HepG2 (cell line): ENCODE results near the gene YBX2. TPM values are rescaled to one million over a fixed set of nuclear protein-coding genes. Genes with fewer than 3 reads are reported as not detected.
A peak's percentile ranks its signal among the peaks of the same experiment; 100 is the strongest.

ENCODE experiments used
- BCL6 ChIP-seq: IDR thresholded peaks from 2 replicates; pipeline ENCODE4 v1.6.1; 2016; ENCODE audit warnings: missing genetic modification reagents, missing compliant biosample characterization
- HNF4G ChIP-seq, 2 experiments: sonication (generic) in 1 of 2; formaldehyde crosslinking in 1 of 2; IDR thresholded peaks; 2 replicates each; pipeline versions ENCODE4 v1.4.0 to v1.6.1; 2011 to 2020; ENCODE audit warnings: borderline replicate concordance in 2 of 2, low read depth in 2 of 2, mild to moderate bottlenecking in 2 of 2, low read length in 1 of 2, missing genetic modification reagents in 1 of 2, moderate library complexity in 1 of 2
- IKZF1 ChIP-seq: fragments of 450-650 bp; IDR thresholded peaks from 2 replicates; pipeline ENCODE4 v1.7.1; 2016
- ZNF660 ChIP-seq: sonication (generic); formaldehyde crosslinking; IDR thresholded peaks from 2 replicates; pipeline ENCODE4 v1.5.1; 2020; ENCODE audit warnings: mild to moderate bottlenecking, low read depth, missing genetic modification reagents, borderline replicate concordance
- polyA plus RNA-seq, 8 experiments: library from polyadenylated mRNA; depleted of rRNA in 3 of 8; stranded (reverse) in 7 of 8; unstranded in 1 of 8; fragments of >200 nt; fragmentation: Illumina TruSeq in 4 of 8; extraction: Trizol in 4 of 8; gene quantifications; 2 replicates each; pipeline versions ENCODE4 v1.2.1 to v1.2.3, GENCODE V29; 2011 to 2016; ENCODE audit warnings: low read depth in 4 of 8, missing spikeins in 1 of 8, mixed read lengths in 1 of 8; ENCODE audit not compliant: insufficient read depth in 1 of 8
- total RNA-seq, 5 experiments: library from RNA; depleted of rRNA; stranded (reverse); fragments of >200 nt; fragmentation: Illumina TruSeq; extraction: Trizol; gene quantifications; 2 replicates each; pipeline ENCODE4 v1.2.3, GENCODE V29; 2016; ENCODE audit warnings: low read depth in 1 of 5
- TF ChIP-seq, protein P1 (sequence below), 2 experiments: IDR thresholded peaks; 2 replicates each; pipeline ENCODE4 v1.6.1; 2011 to 2012; ENCODE audit warnings: low read length in 2 of 2, borderline replicate concordance in 1 of 2, low read depth in 1 of 2, mild to moderate bottlenecking in 1 of 2, moderate library complexity in 1 of 2
- TF ChIP-seq, protein P2 (sequence below): sonication (generic); formaldehyde crosslinking; IDR thresholded peaks from 2 replicates; pipeline ENCODE4 v1.5.0; 2020; ENCODE audit warnings: mild to moderate bottlenecking, missing genetic modification reagents, borderline replicate concordance
- TF ChIP-seq, protein P3 (sequence below): IDR thresholded peaks from 2 replicates; pipeline ENCODE4 v1.6.1; 2016; ENCODE audit warnings: low read depth, borderline replicate concordance
- TF ChIP-seq, protein P4 (sequence below): sonication (generic); formaldehyde crosslinking; conservative IDR thresholded peaks from 2 replicates; pipeline ENCODE4 v1.4.0; 2020; ENCODE audit warnings: mild to moderate bottlenecking, missing genetic modification reagents, moderate library complexity
- TF ChIP-seq, protein P5 (sequence below): sonication (generic); formaldehyde crosslinking; IDR thresholded peaks from 2 replicates; pipeline ENCODE4 v1.4.0; 2020; ENCODE audit warnings: missing genetic modification reagents, mild to moderate bottlenecking, borderline replicate concordance

YBX2 gene
- total and polyA plus RNA-seq, 2 of the 13 experiments (the other 11 are each of a cell fraction or from before 2014, with no cell fraction given), result 0.12 to 0.22 TPM

DNA sequence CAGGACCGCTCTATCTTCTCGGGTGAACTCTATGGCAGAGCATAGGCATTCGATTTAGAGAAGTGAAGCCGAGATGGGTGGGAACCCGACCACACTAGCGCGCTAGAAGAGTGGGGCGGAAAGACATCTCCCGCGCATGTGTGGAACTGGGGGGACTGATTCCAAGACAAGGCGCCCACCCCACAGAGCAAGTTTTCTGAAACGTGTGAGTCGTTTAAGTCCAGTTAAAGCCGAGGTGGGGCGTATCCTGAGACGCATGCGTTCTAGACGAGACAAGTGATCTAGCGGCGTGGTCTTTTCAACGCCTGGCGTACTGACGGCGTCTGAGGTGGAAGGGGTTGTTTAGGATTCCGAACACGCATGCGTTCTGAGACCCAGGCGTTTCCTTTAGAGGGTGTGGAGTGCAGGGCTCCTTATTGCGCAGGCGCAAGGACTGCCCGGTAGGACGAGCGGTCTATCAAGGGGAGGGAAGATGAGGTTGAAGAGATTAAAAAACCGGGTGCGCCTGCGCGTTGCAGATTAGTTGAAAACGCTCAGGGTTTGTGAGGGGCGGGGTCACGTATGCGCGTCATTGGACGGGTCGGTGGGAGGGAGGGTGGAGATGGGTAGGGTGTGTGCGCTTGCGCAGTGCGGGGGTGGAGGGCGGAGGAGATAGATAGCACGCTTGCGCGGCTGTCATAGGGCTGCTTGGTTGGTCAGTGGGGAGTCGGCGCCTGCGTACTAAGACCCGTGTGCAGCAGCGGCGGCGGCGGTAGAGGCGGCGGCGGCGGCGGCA, 12.7 kb upstream of the YBX2 start, which contains the start of gene EIF5A (continued):
- TF ChIP-seq, protein P1, sequence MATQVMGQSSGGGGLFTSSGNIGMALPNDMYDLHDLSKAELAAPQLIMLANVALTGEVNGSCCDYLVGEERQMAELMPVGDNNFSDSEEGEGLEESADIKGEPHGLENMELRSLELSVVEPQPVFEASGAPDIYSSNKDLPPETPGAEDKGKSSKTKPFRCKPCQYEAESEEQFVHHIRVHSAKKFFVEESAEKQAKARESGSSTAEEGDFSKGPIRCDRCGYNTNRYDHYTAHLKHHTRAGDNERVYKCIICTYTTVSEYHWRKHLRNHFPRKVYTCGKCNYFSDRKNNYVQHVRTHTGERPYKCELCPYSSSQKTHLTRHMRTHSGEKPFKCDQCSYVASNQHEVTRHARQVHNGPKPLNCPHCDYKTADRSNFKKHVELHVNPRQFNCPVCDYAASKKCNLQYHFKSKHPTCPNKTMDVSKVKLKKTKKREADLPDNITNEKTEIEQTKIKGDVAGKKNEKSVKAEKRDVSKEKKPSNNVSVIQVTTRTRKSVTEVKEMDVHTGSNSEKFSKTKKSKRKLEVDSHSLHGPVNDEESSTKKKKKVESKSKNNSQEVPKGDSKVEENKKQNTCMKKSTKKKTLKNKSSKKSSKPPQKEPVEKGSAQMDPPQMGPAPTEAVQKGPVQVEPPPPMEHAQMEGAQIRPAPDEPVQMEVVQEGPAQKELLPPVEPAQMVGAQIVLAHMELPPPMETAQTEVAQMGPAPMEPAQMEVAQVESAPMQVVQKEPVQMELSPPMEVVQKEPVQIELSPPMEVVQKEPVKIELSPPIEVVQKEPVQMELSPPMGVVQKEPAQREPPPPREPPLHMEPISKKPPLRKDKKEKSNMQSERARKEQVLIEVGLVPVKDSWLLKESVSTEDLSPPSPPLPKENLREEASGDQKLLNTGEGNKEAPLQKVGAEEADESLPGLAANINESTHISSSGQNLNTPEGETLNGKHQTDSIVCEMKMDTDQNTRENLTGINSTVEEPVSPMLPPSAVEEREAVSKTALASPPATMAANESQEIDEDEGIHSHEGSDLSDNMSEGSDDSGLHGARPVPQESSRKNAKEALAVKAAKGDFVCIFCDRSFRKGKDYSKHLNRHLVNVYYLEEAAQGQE (IDR thresholded peaks at IDR 0.05; ENCODE audit: borderline replicate concordance in 1 of 2, low read depth in 1 of 2, low read length in 2 of 2), result 0 out of 4 replicates have a peak, but pooled peaks of 1 of the 2 experiments have one; percentile 47
- TF ChIP-seq BCL6 (CRISPR knock-in tag) (peak; percentile 21; the same call in 1 of the 2 replicates), ZNF660 (CRISPR knock-in tag) (no peak), HNF4G (IDR thresholded peaks at IDR 0.05; ENCODE audit: borderline replicate concordance, low read depth, low read length) (0 out of 2 replicates have a peak, but pooled peaks have one; percentile 18), HNF4G (CRISPR knock-in tag; IDR thresholded peaks at IDR 0.05; ENCODE audit: borderline replicate concordance, low read depth) (no peak), IKZF1 (no peak)
- TF ChIP-seq, protein P2, sequence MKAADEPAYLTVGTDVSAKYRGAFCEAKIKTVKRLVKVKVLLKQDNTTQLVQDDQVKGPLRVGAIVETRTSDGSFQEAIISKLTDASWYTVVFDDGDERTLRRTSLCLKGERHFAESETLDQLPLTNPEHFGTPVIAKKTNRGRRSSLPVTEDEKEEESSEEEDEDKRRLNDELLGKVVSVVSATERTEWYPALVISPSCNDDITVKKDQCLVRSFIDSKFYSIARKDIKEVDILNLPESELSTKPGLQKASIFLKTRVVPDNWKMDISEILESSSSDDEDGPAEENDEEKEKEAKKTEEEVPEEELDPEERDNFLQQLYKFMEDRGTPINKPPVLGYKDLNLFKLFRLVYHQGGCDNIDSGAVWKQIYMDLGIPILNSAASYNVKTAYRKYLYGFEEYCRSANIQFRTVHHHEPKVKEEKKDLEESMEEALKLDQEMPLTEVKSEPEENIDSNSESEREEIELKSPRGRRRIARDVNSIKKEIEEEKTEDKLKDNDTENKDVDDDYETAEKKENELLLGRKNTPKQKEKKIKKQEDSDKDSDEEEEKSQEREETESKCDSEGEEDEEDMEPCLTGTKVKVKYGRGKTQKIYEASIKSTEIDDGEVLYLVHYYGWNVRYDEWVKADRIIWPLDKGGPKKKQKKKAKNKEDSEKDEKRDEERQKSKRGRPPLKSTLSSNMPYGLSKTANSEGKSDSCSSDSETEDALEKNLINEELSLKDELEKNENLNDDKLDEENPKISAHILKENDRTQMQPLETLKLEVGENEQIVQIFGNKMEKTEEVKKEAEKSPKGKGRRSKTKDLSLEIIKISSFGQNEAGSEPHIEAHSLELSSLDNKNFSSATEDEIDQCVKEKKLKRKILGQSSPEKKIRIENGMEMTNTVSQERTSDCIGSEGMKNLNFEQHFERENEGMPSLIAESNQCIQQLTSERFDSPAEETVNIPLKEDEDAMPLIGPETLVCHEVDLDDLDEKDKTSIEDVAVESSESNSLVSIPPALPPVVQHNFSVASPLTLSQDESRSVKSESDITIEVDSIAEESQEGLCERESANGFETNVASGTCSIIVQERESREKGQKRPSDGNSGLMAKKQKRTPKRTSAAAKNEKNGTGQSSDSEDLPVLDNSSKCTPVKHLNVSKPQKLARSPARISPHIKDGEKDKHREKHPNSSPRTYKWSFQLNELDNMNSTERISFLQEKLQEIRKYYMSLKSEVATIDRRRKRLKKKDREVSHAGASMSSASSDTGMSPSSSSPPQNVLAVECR (CRISPR knock-in tag), result peak; percentile 51; the same call in 1 of the 2 replicates
- TF ChIP-seq, protein P3, sequence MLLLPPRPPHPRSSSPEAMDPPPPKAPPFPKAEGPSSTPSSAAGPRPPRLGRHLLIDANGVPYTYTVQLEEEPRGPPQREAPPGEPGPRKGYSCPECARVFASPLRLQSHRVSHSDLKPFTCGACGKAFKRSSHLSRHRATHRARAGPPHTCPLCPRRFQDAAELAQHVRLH (CRISPR knock-in tag), result 0 out of 2 replicates have a peak, but pooled peaks have one; percentile 30
- TF ChIP-seq, protein P4, sequence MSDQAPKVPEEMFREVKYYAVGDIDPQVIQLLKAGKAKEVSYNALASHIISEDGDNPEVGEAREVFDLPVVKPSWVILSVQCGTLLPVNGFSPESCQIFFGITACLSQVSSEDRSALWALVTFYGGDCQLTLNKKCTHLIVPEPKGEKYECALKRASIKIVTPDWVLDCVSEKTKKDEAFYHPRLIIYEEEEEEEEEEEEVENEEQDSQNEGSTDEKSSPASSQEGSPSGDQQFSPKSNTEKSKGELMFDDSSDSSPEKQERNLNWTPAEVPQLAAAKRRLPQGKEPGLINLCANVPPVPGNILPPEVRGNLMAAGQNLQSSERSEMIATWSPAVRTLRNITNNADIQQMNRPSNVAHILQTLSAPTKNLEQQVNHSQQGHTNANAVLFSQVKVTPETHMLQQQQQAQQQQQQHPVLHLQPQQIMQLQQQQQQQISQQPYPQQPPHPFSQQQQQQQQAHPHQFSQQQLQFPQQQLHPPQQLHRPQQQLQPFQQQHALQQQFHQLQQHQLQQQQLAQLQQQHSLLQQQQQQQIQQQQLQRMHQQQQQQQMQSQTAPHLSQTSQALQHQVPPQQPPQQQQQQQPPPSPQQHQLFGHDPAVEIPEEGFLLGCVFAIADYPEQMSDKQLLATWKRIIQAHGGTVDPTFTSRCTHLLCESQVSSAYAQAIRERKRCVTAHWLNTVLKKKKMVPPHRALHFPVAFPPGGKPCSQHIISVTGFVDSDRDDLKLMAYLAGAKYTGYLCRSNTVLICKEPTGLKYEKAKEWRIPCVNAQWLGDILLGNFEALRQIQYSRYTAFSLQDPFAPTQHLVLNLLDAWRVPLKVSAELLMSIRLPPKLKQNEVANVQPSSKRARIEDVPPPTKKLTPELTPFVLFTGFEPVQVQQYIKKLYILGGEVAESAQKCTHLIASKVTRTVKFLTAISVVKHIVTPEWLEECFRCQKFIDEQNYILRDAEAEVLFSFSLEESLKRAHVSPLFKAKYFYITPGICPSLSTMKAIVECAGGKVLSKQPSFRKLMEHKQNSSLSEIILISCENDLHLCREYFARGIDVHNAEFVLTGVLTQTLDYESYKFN (CRISPR knock-in tag), result peak; percentile 22; the same call in 1 of the 2 replicates
- TF ChIP-seq, protein P5, sequence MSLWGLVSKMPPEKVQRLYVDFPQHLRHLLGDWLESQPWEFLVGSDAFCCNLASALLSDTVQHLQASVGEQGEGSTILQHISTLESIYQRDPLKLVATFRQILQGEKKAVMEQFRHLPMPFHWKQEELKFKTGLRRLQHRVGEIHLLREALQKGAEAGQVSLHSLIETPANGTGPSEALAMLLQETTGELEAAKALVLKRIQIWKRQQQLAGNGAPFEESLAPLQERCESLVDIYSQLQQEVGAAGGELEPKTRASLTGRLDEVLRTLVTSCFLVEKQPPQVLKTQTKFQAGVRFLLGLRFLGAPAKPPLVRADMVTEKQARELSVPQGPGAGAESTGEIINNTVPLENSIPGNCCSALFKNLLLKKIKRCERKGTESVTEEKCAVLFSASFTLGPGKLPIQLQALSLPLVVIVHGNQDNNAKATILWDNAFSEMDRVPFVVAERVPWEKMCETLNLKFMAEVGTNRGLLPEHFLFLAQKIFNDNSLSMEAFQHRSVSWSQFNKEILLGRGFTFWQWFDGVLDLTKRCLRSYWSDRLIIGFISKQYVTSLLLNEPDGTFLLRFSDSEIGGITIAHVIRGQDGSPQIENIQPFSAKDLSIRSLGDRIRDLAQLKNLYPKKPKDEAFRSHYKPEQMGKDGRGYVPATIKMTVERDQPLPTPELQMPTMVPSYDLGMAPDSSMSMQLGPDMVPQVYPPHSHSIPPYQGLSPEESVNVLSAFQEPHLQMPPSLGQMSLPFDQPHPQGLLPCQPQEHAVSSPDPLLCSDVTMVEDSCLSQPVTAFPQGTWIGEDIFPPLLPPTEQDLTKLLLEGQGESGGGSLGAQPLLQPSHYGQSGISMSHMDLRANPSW (CRISPR knock-in tag), result no peak
